RWPE1 (cell line): ENCODE data around the gene ESPNL.

Source experiments
- CTCF ChIA-PET: fragments of 350-600 bp; sonication (Branson Sonifier 250); formaldehyde crosslinking; extraction: SDS; loops from one replicate; lab custom pipeline; 2021; lab: Yijun Ruan, JAX
- POLR2A ChIA-PET: fragments of 400-600 bp; formaldehyde crosslinking; extraction: SDS; loops from one replicate; lab custom pipeline; 2020; ENCODE audit warnings: antibody characterized with exemption; ENCODE audit not compliant: low non-redundant PET; lab: Yijun Ruan, JAX
- DNase-seq: peaks from one replicate; pipeline ENCODE4 v3.0.0; 2012; ENCODE audit warnings: low spot score
- H3K27ac ChIP-seq: fragments of 450-650 bp; 2 replicates; pipeline ENCODE4 v1.5.1; 2017
- CTCF ChIP-seq: fragments of 450-650 bp; conservative IDR thresholded peaks from 2 replicates; pipeline ENCODE4 v1.5.1; 2017; ENCODE audit warnings: low read depth, mild to moderate bottlenecking

Gene ESPNL

GRCh38 chr2:238161291-238162051, 61.3 kb downstream of the ESPNL start:
- CTCF ChIA-PET, result interaction anchor here (0.6 to 1.1 kb wide), 4 partner anchors 14 to 1123 kb away, joined by 3 to 6 read pairs (median 4); no protein-coding TSS in a partner anchor
- DNase-seq, result no peak
- POLR2A ChIA-PET, result interaction anchor here (1.2 kb wide), 1 partner anchor 19 kb away, joined by 3 read pairs; no protein-coding TSS in a partner anchor

GRCh38 chr2:238162251-238162845, 62.2 kb downstream of the ESPNL start:
- no peak for DNase-seq
- ChIA-PET POLR2A (no interaction called here), CTCF (interaction anchor here (0.6 kb wide), 2 partner anchors 101 to 154 kb away, joined by 3 to 7 read pairs; no protein-coding TSS in a partner anchor)
- no peak overlapping the region for H3K27ac ChIP-seq
- no peak for TF ChIP-seq CTCF

More at GRCh38 chr2:238161291-238162051, 61.3 kb downstream of the ESPNL start:
- peak overlapping the region; percentile 33; the same call in 1 of the 2 replicates for H3K27ac ChIP-seq
- no peak for TF ChIP-seq CTCF

- ChIA-PET POLR2A (no interaction called here), CTCF (interaction anchor here (0.6 kb wide), 1 partner anchor 154 kb away, joined by 7 read pairs; no protein-coding TSS in a partner anchor)
- no peak overlapping the region for H3K27ac ChIP-seq
- no peak for TF ChIP-seq CTCF
- no peak for DNase-seq
Observed at GRCh38 chr2:238162846-238163441, 62.8 kb downstream of the ESPNL start.

GRCh38 chr2:238163481-238164198, 63.5 kb downstream of the ESPNL start:
- H3K27ac ChIP-seq, result no peak overlapping the region
- no peak for TF ChIP-seq CTCF
- ChIA-PET POLR2A (interaction anchor here (0.5 kb wide), 1 partner anchor 160 kb away, joined by 3 read pairs; no protein-coding TSS in a partner anchor), CTCF (no interaction called here)
- DNase-seq, result no peak

- no peak for TF ChIP-seq CTCF
- ChIA-PET POLR2A (no interaction called here), CTCF (no interaction called here)
- H3K27ac ChIP-seq, result no peak overlapping the region; the same call in 1 of the 2 replicates
- DNase-seq, result no peak
Observed at GRCh38 chr2:238164906-238165287, 64.8 kb downstream of the ESPNL start.
